GM19468 (cell line): Measurements from ENCODE around the gene ATP10B.

Experiments used
- ATAC-seq: cut with Tn5 transposase; IDR thresholded peaks from one replicate; pipeline ENCODE4 v1.9.1; 2021; ENCODE audit warnings: mild to moderate bottlenecking, moderate library complexity, moderate number of reproducible peaks; ENCODE audit not compliant: unreplicated experiment; ENCODE audit errors: extremely low read depth

Gene ATP10B

GRCh38 chr5:160641405-160641804 lies 210.6 kb downstream of the ATP10B start:
- no peak for ATAC-seq

- no peak for ATAC-seq
Measured at GRCh38 chr5:160640406-160640805, 211.6 kb downstream of the ATP10B start.

GRCh38 chr5:160638161-160638742 lies 213.8 kb downstream of the ATP10B start:
- ATAC-seq = no peak

- ATAC-seq = no peak
Measured at GRCh38 chr5:160637357-160638090, 214.5 kb downstream of the ATP10B start.

GRCh38 chr5:160635663-160636062 lies 216.3 kb downstream of the ATP10B start:
- no peak for ATAC-seq

GRCh38 chr5:160635046-160635445 lies 217.0 kb downstream of the ATP10B start:
- ATAC-seq = no peak

- ATAC-seq = no peak
Measured at GRCh38 chr5:160629003-160629402, 223.0 kb downstream of the ATP10B start.

GRCh38 chr5:160628619-160628968 lies 223.4 kb downstream of the ATP10B start:
- ATAC-seq = no peak

- no peak for ATAC-seq
Measured at GRCh38 chr5:160627921-160628618, 223.9 kb downstream of the ATP10B start.

GRCh38 chr5:160626322-160626721 lies 225.7 kb downstream of the ATP10B start:
- no peak for ATAC-seq

GRCh38 chr5:160621526-160621925 lies 230.5 kb downstream of the ATP10B start:
- no peak for ATAC-seq

GRCh38 chr5:160620401-160620800 lies 231.6 kb downstream of the ATP10B start:
- ATAC-seq = no peak

- no peak for ATAC-seq
Measured at GRCh38 chr5:160619381-160619780, 232.6 kb downstream of the ATP10B start.

- no peak for ATAC-seq
Measured at GRCh38 chr5:160618286-160618685, 233.7 kb downstream of the ATP10B start.

GRCh38 chr5:160616712-160617497 lies 235.1 kb downstream of the ATP10B start:
- ATAC-seq = no peak

- ATAC-seq = no peak
Measured at GRCh38 chr5:160614136-160614535, 237.9 kb downstream of the ATP10B start.

- ATAC-seq = peak; percentile 54
Measured at GRCh38 chr5:160605266-160605665, 246.7 kb downstream of the ATP10B start.

GRCh38 chr5:160604484-160604883 lies 247.5 kb downstream of the ATP10B start:
- ATAC-seq = no peak

- no peak for ATAC-seq
Measured at GRCh38 chr5:160602744-160603143, 249.3 kb downstream of the ATP10B start.

GRCh38 chr5:160601046-160601445 lies 251.0 kb downstream of the ATP10B start:
- ATAC-seq = no peak

GRCh38 chr5:160573318-160573717 lies 278.7 kb downstream of the ATP10B start:
- no peak for ATAC-seq
